HG03575 (cell line): ENCODE results near the gene CREB3L2.
"Not testable (repeated sequence)": the region's sequence is repeated elsewhere in the genome, so short reads cannot be mapped to it uniquely, and the experiment has no call there.

Source experiments
- ATAC-seq: cut with Tn5 transposase; IDR thresholded peaks from one replicate; pipeline ENCODE4 v1.9.1; 2021; ENCODE audit not compliant: unreplicated experiment, insufficient number of reproducible peaks, low FRiP score; ENCODE audit errors: extremely low read depth

CREB3L2 gene

GRCh38 chr7:137925091-137925490 lies 76.8 kb downstream of the CREB3L2 start:
- no peak for ATAC-seq

DNA sequence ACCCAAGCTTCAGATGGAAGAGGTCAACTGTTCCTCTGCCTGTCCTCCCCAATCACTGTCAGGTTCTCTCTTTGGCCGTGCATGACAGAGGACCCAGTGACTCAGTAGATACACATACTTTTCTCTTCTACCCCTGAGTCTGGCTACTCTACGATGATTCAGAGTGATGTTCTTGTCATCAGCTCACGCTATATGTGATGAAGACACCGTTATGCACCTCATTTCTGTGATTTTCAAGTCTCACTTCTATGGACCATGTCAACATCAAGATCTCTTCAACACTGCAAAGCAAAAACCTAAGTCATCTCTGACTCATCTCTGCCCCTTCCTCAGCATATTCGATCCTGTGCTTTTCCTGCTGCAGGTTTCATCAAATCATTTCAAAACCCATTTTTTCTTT lies 78.5 kb downstream of the CREB3L2 start:
- ATAC-seq = no peak

DNA sequence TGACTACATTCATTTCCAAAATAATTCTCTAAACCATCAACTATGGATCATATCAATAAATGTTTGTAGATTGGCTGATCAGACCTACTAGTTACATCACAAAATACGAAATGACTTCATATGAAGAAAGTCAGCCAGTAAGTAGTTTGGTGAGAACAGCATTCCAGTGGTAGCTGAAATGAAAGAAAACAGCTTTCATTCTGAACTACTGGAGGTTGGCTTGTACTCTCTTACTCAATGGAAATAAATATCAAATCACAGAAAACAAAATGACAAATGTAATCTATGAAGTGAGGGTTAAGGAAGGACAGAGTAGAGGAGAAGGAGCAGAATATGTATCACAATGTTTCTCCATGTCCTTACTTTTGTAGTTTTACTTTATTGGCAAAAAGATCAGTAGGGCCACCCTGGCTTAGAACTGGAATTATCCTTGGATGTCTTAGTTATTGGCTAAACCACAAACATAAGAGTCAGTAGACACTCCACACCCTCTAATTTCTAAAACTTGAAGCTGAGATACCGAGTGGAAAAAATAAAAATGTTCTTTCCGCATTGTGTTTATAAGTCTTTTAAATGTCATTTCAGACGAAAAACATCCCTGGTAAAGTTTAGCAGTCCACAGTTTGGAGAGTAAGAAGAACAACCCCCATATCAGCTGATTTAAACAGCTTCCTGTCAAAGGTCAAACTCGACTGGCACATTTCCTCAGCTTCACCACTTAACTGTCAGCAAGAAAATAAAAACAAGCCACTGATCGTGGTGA lies 81.1 kb downstream of the CREB3L2 start:
- no peak for ATAC-seq

DNA sequence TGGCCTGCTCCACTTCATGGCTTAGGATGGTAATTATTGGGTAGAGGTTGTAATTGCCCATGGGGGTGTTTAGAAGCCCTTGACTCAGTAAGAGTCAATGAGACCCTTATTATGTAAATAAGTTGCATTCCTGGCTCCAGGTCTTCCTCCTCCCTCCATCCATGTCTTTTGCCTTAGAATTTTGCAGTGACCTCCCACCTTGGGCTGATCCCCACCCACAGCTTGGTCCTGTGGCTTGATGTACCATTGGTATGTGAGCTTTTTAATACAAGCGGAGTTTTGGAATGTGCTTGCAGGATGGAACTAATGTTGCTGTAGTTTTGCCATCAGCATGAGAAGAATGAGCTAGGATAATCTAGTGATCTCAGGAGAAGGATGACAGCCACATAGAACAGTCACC lies 81.9 kb downstream of the CREB3L2 start:
- ATAC-seq = no peak

DNA sequence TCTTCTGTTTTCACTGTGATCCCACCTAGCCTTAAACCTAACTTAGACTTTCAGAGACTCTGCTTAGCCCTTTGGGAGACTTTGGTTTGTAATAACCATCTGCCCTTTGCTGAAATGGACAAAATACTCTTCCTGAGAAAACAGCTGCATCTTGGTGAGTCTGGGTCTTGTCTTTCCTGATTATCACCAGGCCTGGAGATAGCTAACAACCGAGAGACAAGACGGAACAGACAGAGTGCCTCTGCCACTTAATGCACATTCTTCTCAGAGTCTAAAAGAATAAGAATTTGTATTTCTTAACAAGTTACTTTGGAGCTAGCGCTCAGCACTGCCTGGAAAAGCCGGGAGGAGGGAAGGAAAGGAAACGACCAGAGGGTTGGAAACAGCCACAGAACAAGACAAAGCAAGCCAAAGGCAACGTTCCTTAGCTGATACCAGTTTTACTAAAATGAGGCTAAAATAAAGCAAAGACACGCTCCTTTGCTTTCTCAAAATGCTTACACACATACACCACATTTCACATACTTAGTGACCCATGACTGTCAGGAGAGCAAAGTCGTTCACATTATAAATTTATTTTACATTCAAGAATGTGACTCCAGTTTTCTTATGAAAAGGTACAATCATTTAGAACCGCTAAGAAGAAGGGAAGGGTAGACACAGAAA lies 84.8 kb downstream of the CREB3L2 start:
- ATAC-seq = no peak

DNA sequence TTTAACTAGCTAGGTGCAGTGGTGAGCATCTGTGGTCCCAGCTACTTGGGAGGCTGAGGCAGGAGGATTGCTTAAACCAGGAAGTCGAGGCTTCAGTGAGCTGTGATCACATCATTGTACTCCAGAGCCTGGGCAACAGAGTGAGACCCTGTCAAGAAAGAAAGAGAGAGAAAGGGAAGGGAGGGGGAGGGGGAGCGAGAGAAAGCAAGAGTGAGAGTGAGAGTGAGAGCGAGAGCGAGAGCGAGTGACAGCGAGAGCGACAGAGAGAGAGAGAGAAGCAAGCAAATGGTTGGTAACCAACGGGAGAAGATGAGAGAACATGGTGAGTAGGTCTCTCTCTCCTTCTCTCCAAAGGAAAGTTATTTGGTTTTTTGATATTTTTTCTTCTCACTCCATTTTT lies 85.3 kb downstream of the CREB3L2 start:
- ATAC-seq = no peak

GRCh38 chr7:137915266-137915665 lies 86.6 kb downstream of the CREB3L2 start:
- ATAC-seq = no peak

GRCh38 chr7:137913985-137914384 lies 87.9 kb downstream of the CREB3L2 start:
- ATAC-seq = no peak

- no peak for ATAC-seq
These were observed 92.8 kb downstream of the CREB3L2 start for GRCh38 chr7:137909042-137909441.

DNA sequence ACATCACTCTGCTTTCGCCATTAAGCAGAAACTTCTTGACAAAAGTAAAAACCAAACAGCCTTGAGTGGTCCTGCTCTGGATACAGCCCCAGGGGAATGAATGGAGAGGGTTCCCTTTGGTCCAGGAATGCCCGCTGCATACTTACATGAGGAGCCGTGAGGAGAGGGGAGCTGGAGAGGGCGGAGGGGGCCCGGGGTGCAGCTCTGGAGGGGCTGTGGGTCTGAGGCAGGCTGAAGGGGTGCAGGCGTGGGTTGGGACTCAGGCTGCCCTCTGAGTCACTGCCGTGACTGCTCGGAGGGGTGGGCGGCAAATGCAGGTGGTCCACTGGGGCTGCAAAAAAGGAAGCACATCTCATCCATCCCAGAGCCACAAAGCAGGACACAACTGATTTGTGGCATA lies 93.8 kb downstream of the CREB3L2 start:
- ATAC-seq = no peak

GRCh38 chr7:137906636-137907035 lies 95.2 kb downstream of the CREB3L2 start:
- not testable (repeated sequence) for ATAC-seq

DNA sequence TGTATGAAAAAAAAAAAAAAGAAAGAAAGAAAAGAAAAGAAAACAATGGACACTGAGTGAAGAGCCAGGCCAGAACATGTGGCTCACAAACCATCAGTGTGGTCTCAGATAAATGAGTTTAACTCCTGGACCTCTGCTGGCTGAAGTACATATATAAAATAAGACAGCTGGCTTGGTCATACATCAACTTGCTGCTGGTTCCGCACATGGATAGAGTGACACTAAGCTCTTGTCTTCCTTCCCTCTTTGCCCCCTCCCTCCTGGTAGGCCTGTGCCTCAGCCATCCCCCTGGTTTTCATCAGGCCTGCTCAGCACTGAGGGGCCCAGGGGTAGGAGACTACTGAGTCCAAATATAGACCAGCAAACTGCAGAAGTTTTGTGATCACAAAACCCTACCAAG lies 97.1 kb downstream of the CREB3L2 start:
- ATAC-seq = no peak

- peak; percentile 80 for ATAC-seq
These were observed 98.3 kb downstream of the CREB3L2 start for GRCh38 chr7:137903382-137904169.

DNA sequence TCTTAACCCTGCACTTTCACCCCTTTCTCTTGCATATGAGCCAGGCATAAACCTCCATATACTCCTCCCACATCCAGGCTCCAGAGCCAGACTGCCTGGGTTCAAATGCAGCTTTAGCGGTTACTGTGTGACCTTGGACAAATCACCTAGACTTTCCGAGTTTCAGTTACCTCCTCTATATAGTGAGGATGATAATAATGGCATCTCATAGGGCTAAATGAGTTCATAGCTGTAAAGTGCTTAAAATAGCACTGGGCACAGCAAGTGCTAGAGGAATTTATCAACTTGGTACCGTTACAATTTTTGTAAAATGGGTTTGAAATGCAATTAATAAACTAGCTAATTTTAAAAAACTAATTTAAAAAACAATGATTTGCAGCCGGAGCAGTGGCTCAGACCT lies 101.7 kb downstream of the CREB3L2 start:
- ATAC-seq = no peak

GRCh38 chr7:137898839-137899721 lies 102.8 kb downstream of the CREB3L2 start:
- ATAC-seq = no peak

GRCh38 chr7:137895301-137896221 lies 106.3 kb downstream of the CREB3L2 start:
- ATAC-seq = peak; percentile 81

DNA sequence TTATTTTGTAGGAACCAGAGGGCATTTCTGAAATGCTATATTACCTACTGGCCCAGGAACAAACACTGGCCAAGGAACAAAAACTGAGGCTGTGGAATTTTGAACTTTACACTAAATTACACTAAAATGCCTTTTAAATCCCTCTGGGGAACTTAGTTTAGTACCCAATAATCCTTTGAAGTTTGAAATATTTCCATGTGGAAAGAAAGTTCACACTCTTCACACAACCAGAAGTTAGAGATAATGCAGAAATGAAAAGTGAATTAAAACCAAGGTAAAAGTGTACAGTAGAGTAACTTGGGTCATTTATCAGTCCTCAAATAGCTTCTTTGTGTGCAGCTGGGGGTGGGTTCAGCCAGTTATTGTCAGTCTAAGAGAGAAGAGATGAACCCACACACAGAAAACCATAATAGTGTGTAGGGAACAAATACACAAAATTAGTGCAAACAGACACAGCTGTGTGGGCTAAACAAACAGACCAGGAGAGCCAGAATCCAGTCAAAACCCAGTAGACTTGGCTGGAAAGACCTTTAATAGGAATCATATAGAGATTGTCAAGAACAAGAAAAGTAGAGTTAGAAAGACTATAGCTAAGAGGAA lies 108.6 kb downstream of the CREB3L2 start:
- no peak for ATAC-seq
